AG20443 (cell line): ENCODE data around the gene TGIF2LY.
"Not testable (repeated sequence)": the region's sequence is repeated elsewhere in the genome, so short reads cannot be mapped to it uniquely, and the experiment has no call there.

Experiments
- DNase-seq: peaks from one replicate; pipeline ENCODE4 v3.0.0; 2012; ENCODE audit warnings: low spot score, mixed read lengths

Gene TGIF2LY

GRCh38 chrY:3578767-3579166, at the start of gene TGIF2LY:
Gene TGIF2LY (plus strand): TSS chrY:3579067. CDS start chrY:3579245, 178 bp downstream.
- not testable (repeated sequence) for DNase-seq
